K562 (cell line): ENCODE data around the gene ZFYVE26. TPM values are rescaled to one million over a fixed set of nuclear protein-coding genes. Genes with fewer than 3 reads are reported as not detected.

Source experiments
- ATAC-seq: fragments of 200-7000 bp; cut with Tn5 transposase; 3 replicates; pipeline ENCODE4 v1.9.1; 2020; ENCODE audit warnings: moderate library complexity
- BruUV-seq: library from RNA; stranded (reverse); fragments of 400-500 nt; replicated peaks from 2 replicates; lab custom pipeline; 2021; lab: Mats Ljungman, UMichigan
- CTCF ChIA-PET: fragments of 300-600 bp; formaldehyde crosslinking; extraction: SDS; loops from one replicate; lab custom pipeline; 2021; ENCODE audit warnings: low intra/inter-chr PET ratio; lab: Yijun Ruan, JAX
- POLR2A ChIA-PET: fragments of 300-600, 350-650 bp; sonication (Branson Sonifier 250); formaldehyde crosslinking; extraction: SDS; loops from one replicate; lab custom pipeline; 2021; ENCODE audit warnings: antibody characterized with exemption, inconsistent platforms; lab: Yijun Ruan, JAX
- DNase-seq, 4 experiments: peaks; one replicate each; pipeline versions ENCODE4 v3.0.0 to v3.0.0-alpha.2; 2011 to 2018; ENCODE audit warnings: low spot score in 3 of 4, mixed read lengths in 3 of 4; ENCODE audit errors: extremely low read depth in 1 of 4
- FAIRE-seq: peaks from 2 replicates; lab custom pipeline; 2011; peaks lifted over from hg19 to GRCh38; lab: Jason Lieb, UNC
- H2AFZ ChIP-seq: 2 replicates; pipeline ENCODE4 v1.6.0; 2011; ENCODE audit warnings: low read depth, low read length, control low read depth, inconsistent platforms
- H3K27ac ChIP-seq: fragments of 200-600 bp; 3 replicates; pipeline ENCODE4 v1.8.0; 2011; ENCODE audit warnings: low read depth, mild to moderate bottlenecking, control low read depth, inconsistent platforms, low read length, moderate library complexity, mixed read lengths; ENCODE audit errors: extremely low read depth
- H3K27me3 ChIP-seq, 2 experiments: fragments of 300-600 bp in 1 of 2; 2 replicates in 1 of 2; 3 replicates in 1 of 2; pipeline versions ENCODE4 v1.6.0 to v1.8.0; 2011; ENCODE audit warnings: inconsistent platforms in 2 of 2, low read length in 2 of 2, mild to moderate bottlenecking in 1 of 2, mixed read lengths in 1 of 2, moderate library complexity in 1 of 2; ENCODE audit not compliant: control insufficient read depth in 2 of 2, insufficient read depth in 2 of 2
- H3K36me3 ChIP-seq: fragments of 300-600 bp; 3 replicates; pipeline ENCODE4 v1.8.0; 2011; ENCODE audit warnings: mild to moderate bottlenecking, low read length, inconsistent platforms; ENCODE audit not compliant: control insufficient read depth, insufficient read depth
- H3K4me1 ChIP-seq, 2 experiments: fragments of 200-600 bp in 1 of 2; replicated peaks in 1 of 2; 2 replicates in 1 of 2; 3 replicates in 1 of 2; pipeline versions ENCODE4 v1.5.1 to v1.8.0; 2011; ENCODE audit warnings: inconsistent platforms in 2 of 2, low read length in 2 of 2, mild to moderate bottlenecking in 1 of 2, mixed read lengths in 1 of 2, moderate library complexity in 1 of 2; ENCODE audit not compliant: control insufficient read depth in 2 of 2, insufficient read depth in 2 of 2
- H3K4me2 ChIP-seq: 2 replicates; pipeline ENCODE4 v1.6.1; 2011; ENCODE audit warnings: low read length, control low read depth, inconsistent platforms, mixed read lengths; ENCODE audit not compliant: insufficient read depth
- H3K4me3 ChIP-seq: fragments of 200-600 bp; sonication (generic), shearing (Covaris generic); 2 replicates; pipeline ENCODE4 v1.5.1; 2016; ENCODE audit warnings: control low read depth, inconsistent platforms
- H3K79me2 ChIP-seq: fragments of 200-600 bp; 3 replicates; pipeline ENCODE4 v1.8.0; 2011; ENCODE audit warnings: low read length, inconsistent platforms; ENCODE audit not compliant: control insufficient read depth, insufficient read depth
- H3K9ac ChIP-seq, 2 experiments: 2 replicates each; pipeline versions ENCODE4 v1.6.0 to v1.6.1; 2011; ENCODE audit warnings: low read depth in 2 of 2, low read length in 2 of 2, control low read depth in 1 of 2, inconsistent platforms in 1 of 2, mild to moderate bottlenecking in 1 of 2, mixed read lengths in 1 of 2; ENCODE audit not compliant: insufficient read depth in 1 of 2
- H3K9me1 ChIP-seq: one replicate; pipeline ENCODE4 v1.6.0; 2011; ENCODE audit warnings: inconsistent platforms, mild to moderate bottlenecking, low read length, moderate library complexity; ENCODE audit not compliant: control insufficient read depth, insufficient read depth
- H3K9me3 ChIP-seq: replicated peaks from 2 replicates; pipeline ENCODE4 v1.5.1; 2011; ENCODE audit warnings: low read depth, low read length, inconsistent platforms; ENCODE audit not compliant: control insufficient read depth, insufficient read depth
- H4K20me1 ChIP-seq: replicated peaks from 2 replicates; pipeline ENCODE4 v1.6.1; 2011; ENCODE audit warnings: low read length, inconsistent platforms, mixed read lengths; ENCODE audit not compliant: control insufficient read depth, insufficient read depth
- BHLHE40 ChIP-seq: IDR thresholded peaks from 2 replicates; pipeline ENCODE4 v1.6.1; 2011; ENCODE audit warnings: low read length, improper control_type of control experiment
- BRD9 ChIP-seq: fragments of 450-650 bp; IDR thresholded peaks from 2 replicates; pipeline ENCODE4 v1.6.1; 2018; ENCODE audit warnings: low read depth; ENCODE audit not compliant: partially characterized antibody
- PATZ1 ChIP-seq: fragments of 250-450 bp; sonication (Bioruptor Pico); IDR thresholded peaks from 2 replicates; pipeline ENCODE4 v1.5.0; 2020; ENCODE audit warnings: mild to moderate bottlenecking, borderline replicate concordance
- UBTF ChIP-seq, 2 experiments: IDR thresholded peaks; 2 replicates each; pipeline ENCODE4 v1.6.1; 2012; ENCODE audit warnings: improper control_type of control experiment in 2 of 2, low read depth in 2 of 2, low read length in 2 of 2, borderline replicate concordance in 1 of 2
- WGBS: fragments of 100-300 bp; shearing (Covaris generic); methylation state at CpG from one replicate; pipeline ENCODE4 v1.1.6; 2016; ENCODE audit warnings: low coverage, mixed read lengths; ENCODE audit not compliant: insufficient coverage; ENCODE audit errors: missing lambda C conversion rate; 5-methylcytosine and 5-hydroxymethylcytosine counted together
- in situ Hi-C: fragments of 300-500 bp; cut with MboI; formaldehyde crosslinking; loops from 4 replicates; pipeline ENCODE4 v1.15.0; 2018; ENCODE audit warnings: inconsistent platforms, mixed read lengths
- intact Hi-C: fragments of 100-400 bp; cut with micrococcal nuclease; formaldehyde crosslinking; loops from 2 replicates; pipeline ENCODE4 v1.14.2; 2022
- polyA plus RNA-seq, 8 experiments: library from polyadenylated mRNA; depleted of rRNA in 4 of 8; stranded (reverse) in 5 of 8; unstranded in 3 of 8; fragments of >200 nt; fragmentation: Nextera tagmentation in 2 of 8; fragmentation: Illumina TruSeq in 1 of 8; extraction: Ambion mirVana in 2 of 8; extraction: Trizol in 1 of 8; gene quantifications; 2 replicates each; pipeline versions ENCODE4 v1.2.1 to v1.2.3, GENCODE V29; 2011 to 2014; ENCODE audit warnings: inconsistent platforms in 1 of 8, missing spikeins in 1 of 8
- total RNA-seq, 7 experiments: library from RNA; depleted of rRNA in 6 of 7; stranded (reverse); fragments of >200 nt in 6 of 7; fragmentation: Illumina TruSeq in 2 of 7; extraction: Trizol in 2 of 7; gene quantifications; 2 replicates each; pipeline versions ENCODE4 v1.2.1 to v1.2.3, GENCODE V29; 2011 to 2021; ENCODE audit warnings: low replicate concordance in 1 of 7

Gene ZFYVE26
- total and polyA plus RNA-seq, 9 of the 15 experiments (the other 6 are each of a cell fraction or from before 2014, with no cell fraction given): 0.32 to 9.1 (median 5.9) TPM

- TF ChIP-seq PATZ1 (CRISPR knock-in tag): no peak
Observed at GRCh38 chr14:67728258-67728657, 88.1 kb downstream of the ZFYVE26 start (continued).

- H3K9me1 ChIP-seq: no peaks in the 10 kb centered on the region
- 56% methylated on average over 3 of the region's 7 CpGs for WGBS
- BruUV-seq: no TSS peak
- H3K4me2 ChIP-seq: no peak overlapping the region
- POLR2A ChIA-PET: interaction anchor here (0.7 to 1.4 kb wide), 2 partner anchors 11 to 279 kb away, joined by 3 to 4 read pairs; no protein-coding TSS in a partner anchor
- no peaks in the 10 kb centered on the region for H4K20me1 ChIP-seq
- FAIRE-seq (no peak), ATAC-seq (no peak), DNase-seq (no peak)
- H3K9ac ChIP-seq: no peak overlapping the region
- H2AFZ ChIP-seq: no peak overlapping the region
- H3K79me2 ChIP-seq: no peaks in the 10 kb centered on the region
- no peak overlapping the region for H3K27ac ChIP-seq
- no peaks in the 10 kb centered on the region for H3K9me3 ChIP-seq
- TF ChIP-seq BHLHE40 (no peak), UBTF (IDR thresholded peaks at IDR 0.05; ENCODE audit: borderline replicate concordance in 1 of 2, low read depth in 2 of 2, low read length in 2 of 2) (no peak), BRD9 (no peak)
- peaks cover 0 to 5% of the 10 kb centered on the region in 2 experiments; a peak in 4 of 5 replicates for H3K4me1 ChIP-seq
- H3K36me3 ChIP-seq: no peaks in the 10 kb centered on the region
- in situ Hi-C loops (no loop called here), intact Hi-C loops (no loop called here)
- H3K27me3 ChIP-seq: no peaks in the 10 kb centered on the region; a peak in 1 of 5 replicates
- H3K4me3 ChIP-seq: no peak overlapping the region
- CTCF ChIA-PET: no interaction called here
Observed at GRCh38 chr14:67727361-67727760, 89.0 kb downstream of the ZFYVE26 start.
